OCI-LY1 (cell line): Measurements from ENCODE around the gene NFASC.

Source experiments
- CTCF ChIP-seq: fragments of 200-600 bp; sonication (generic), shearing (Covaris generic); IDR thresholded peaks from 2 replicates; pipeline ENCODE4 v1.5.1; 2017; ENCODE audit warnings: mild to moderate bottlenecking, antibody characterized with exemption, low read length, moderate library complexity, mixed read lengths
- EZH2 ChIP-seq: fragments of 200-600 bp; sonication (generic), shearing (Covaris generic); IDR thresholded peaks from 2 replicates; pipeline ENCODE4 v1.8.0; 2017; ENCODE audit warnings: borderline replicate concordance, mixed run types, mild to moderate bottlenecking, antibody characterized with exemption, low read length, moderate library complexity, mixed read lengths

- TF ChIP-seq CTCF (no peak), EZH2 (no peak)
Observed at GRCh38 chr1:204848579-204848978, 22.1 kb upstream of the NFASC start.
